OCI-LY3 (cell line): ENCODE results near the gene ARNT2.
A peak's percentile ranks its signal among the peaks of the same experiment; 100 is the strongest.

ENCODE experiments used
- H2AFZ ChIP-seq: fragments of 200-600, 300-600 bp; shearing (Covaris generic); 2 replicates; pipeline ENCODE4 v1.6.0; 2014; ENCODE audit warnings: antibody characterized with exemption, low read depth, low read length
- H3K27ac ChIP-seq: fragments of 200-600, 300-600 bp; sonication (generic); 2 replicates; pipeline ENCODE4 v1.5.1; 2014; ENCODE audit warnings: mild to moderate bottlenecking, low read length, moderate library complexity, mixed read lengths
- H3K27me3 ChIP-seq: fragments of 200-600, 300-600 bp; sonication (generic); 2 replicates; pipeline ENCODE4 v1.6.1; 2014; ENCODE audit warnings: low read depth, low read length, mixed read lengths
- H3K36me3 ChIP-seq: fragments of 200-600, 300-600 bp; sonication (generic); replicated peaks from 2 replicates; pipeline ENCODE3; 2014; ENCODE audit warnings: low read depth, low read length, mixed read lengths
- H3K4me1 ChIP-seq: fragments of 300-600, 200-600 bp; sonication (generic); 2 replicates; pipeline ENCODE4 v1.6.1; 2014; ENCODE audit warnings: low read length, mixed read lengths
- H3K4me2 ChIP-seq: fragments of 200-600, 300-600 bp; sonication (generic); 2 replicates; pipeline ENCODE4 v1.6.1; 2014; ENCODE audit warnings: low read length, mixed read lengths
- H3K4me3 ChIP-seq: fragments of 300-600, 200-600 bp; sonication (generic); 2 replicates; pipeline ENCODE4 v1.5.1; 2014; ENCODE audit warnings: antibody characterized with exemption, mild to moderate bottlenecking, low read length, moderate library complexity
- H3K79me2 ChIP-seq: fragments of 300-600, 200-600 bp; shearing (Covaris generic); 2 replicates; pipeline ENCODE4 v1.6.1; 2014; ENCODE audit warnings: mild to moderate bottlenecking, low read length, mixed read lengths
- H3K9ac ChIP-seq: fragments of 300-600, 200-600 bp; shearing (Covaris generic); 2 replicates; pipeline ENCODE4 v1.6.0; 2014; ENCODE audit warnings: mild to moderate bottlenecking, low read length, moderate library complexity
- H3K9me3 ChIP-seq: fragments of 200-600, 300-600 bp; shearing (Covaris generic); 2 replicates; pipeline ENCODE4 v1.6.1; 2014; ENCODE audit warnings: low read length, mixed read lengths; ENCODE audit not compliant: insufficient read depth
- H4K20me1 ChIP-seq: fragments of 200-600, 300-600 bp; sonication (generic); 2 replicates; pipeline ENCODE4 v1.6.1; 2016; ENCODE audit warnings: low read length, mixed read lengths; ENCODE audit not compliant: insufficient read depth
- CTCF ChIP-seq: fragments of 200-600, 300-600 bp; sonication (generic); IDR thresholded peaks from 2 replicates; pipeline ENCODE4 v1.5.1; 2014; ENCODE audit warnings: antibody characterized with exemption, low read length, low read depth
- EZH2phosphoT487 ChIP-seq: fragments of 200-600 bp; shearing (Covaris generic); IDR thresholded peaks from 2 replicates; pipeline ENCODE4 v1.6.1; 2018; ENCODE audit warnings: antibody characterized with exemption, mixed run types, low read depth

The ARNT2 gene

GRCh38 chr15:80459380-80459779 is 55.2 kb downstream of the ARNT2 start:
- TF ChIP-seq EZH2phosphoT487, result no peak
- no peak for TF ChIP-seq CTCF
- Histone ChIP-seq H3K4me2 (no peak overlapping the region), H3K9me3 (no peaks in the 10 kb centered on the region), H3K4me3 (no peak overlapping the region), H3K27me3 (0 out of 2 replicates have a peak, but pooled peaks cover 4% of the 10 kb centered on the region), H4K20me1 (no peaks in the 10 kb centered on the region), H3K36me3 (no peaks in the 10 kb centered on the region), H3K4me1 (peaks cover 26% of the 10 kb centered on the region), H3K9ac (no peak overlapping the region), H3K27ac (no peak overlapping the region), H2AFZ (no peak overlapping the region), H3K79me2 (no peaks in the 10 kb centered on the region)

GRCh38 chr15:80459818-80460217 is 55.6 kb downstream of the ARNT2 start:
- H3K4me2 ChIP-seq, result no peak overlapping the region
- TF ChIP-seq CTCF (no peak), EZH2phosphoT487 (no peak)
- 0 out of 2 replicates have a peak, but pooled peaks cover 4% of the 10 kb centered on the region for H3K27me3 ChIP-seq
- no peak overlapping the region for H3K9ac ChIP-seq
- H3K4me1 ChIP-seq, result peaks cover 26% of the 10 kb centered on the region
- H3K4me3 ChIP-seq, result no peak overlapping the region
- H4K20me1 ChIP-seq, result no peaks in the 10 kb centered on the region
- no peaks in the 10 kb centered on the region for H3K9me3 ChIP-seq
- H3K27ac ChIP-seq, result no peak overlapping the region
- no peaks in the 10 kb centered on the region for H3K36me3 ChIP-seq
- H2AFZ ChIP-seq, result no peak overlapping the region
- no peaks in the 10 kb centered on the region for H3K79me2 ChIP-seq

GRCh38 chr15:80461356-80462095 is 57.3 kb downstream of the ARNT2 start:
- Histone ChIP-seq H3K27me3 (no peaks in the 10 kb centered on the region), H3K4me3 (no peak overlapping the region), H2AFZ (no peak overlapping the region), H3K27ac (no peak overlapping the region), H3K9ac (no peak overlapping the region), H3K79me2 (no peaks in the 10 kb centered on the region), H3K9me3 (no peaks in the 10 kb centered on the region), H3K4me2 (no peak overlapping the region), H4K20me1 (no peaks in the 10 kb centered on the region), H3K36me3 (no peaks in the 10 kb centered on the region), H3K4me1 (peaks cover 13% of the 10 kb centered on the region)
- peak; percentile 4; the same call in 1 of the 2 replicates for TF ChIP-seq CTCF
- TF ChIP-seq EZH2phosphoT487, result no peak

- Histone ChIP-seq H4K20me1 (no peaks in the 10 kb centered on the region), H3K4me1 (peaks cover 8% of the 10 kb centered on the region), H3K79me2 (no peaks in the 10 kb centered on the region), H3K4me2 (no peak overlapping the region), H3K36me3 (no peaks in the 10 kb centered on the region), H3K4me3 (no peak overlapping the region), H3K9me3 (no peaks in the 10 kb centered on the region), H2AFZ (no peak overlapping the region), H3K9ac (no peak overlapping the region), H3K27me3 (no peaks in the 10 kb centered on the region), H3K27ac (no peak overlapping the region)
- no peak for TF ChIP-seq EZH2phosphoT487
- no peak for TF ChIP-seq CTCF
Measured at GRCh38 chr15:80462111-80462510, 57.9 kb downstream of the ARNT2 start.
